HK-2 (cell line): ENCODE results near the gene ITM2C.

Experiments used
- DNase-seq: peaks from one replicate; pipeline ENCODE4 v3.0.0-alpha.2; 2018; ENCODE audit not compliant: unreplicated experiment

Gene ITM2C

GRCh38 chr2:230925879-230926765, 61.4 kb downstream of the ITM2C start:
- no peak for DNase-seq

- DNase-seq: no peak
Measured at GRCh38 chr2:230927711-230928341, 63.1 kb downstream of the ITM2C start.
